H1 (cell line): ENCODE measurements around the gene PACS1. TPM values are rescaled to one million over a fixed set of nuclear protein-coding genes. Genes with fewer than 3 reads are reported as not detected.

Experiments
- CTCF ChIA-PET: fragments of 300-600 bp; sonication (Branson Sonifier 250); formaldehyde crosslinking; loops from one replicate; lab custom pipeline; 2021; ENCODE audit not compliant: partially characterized antibody; lab: Charles Lee
- POLR2A ChIA-PET: fragments of 300-600 bp; sonication (Branson Sonifier 250); formaldehyde crosslinking; loops from one replicate; lab custom pipeline; 2021; ENCODE audit warnings: inconsistent platforms; ENCODE audit not compliant: partially characterized antibody; lab: Charles Lee
- DNase-seq, 2 experiments: peaks; one replicate each; pipeline versions ENCODE4 v3.0.0 to v3.0.0-alpha.2; 2010 to 2022; ENCODE audit warnings: low spot score in 2 of 2, low read depth in 1 of 2, mixed read lengths in 1 of 2
- FAIRE-seq: peaks from 2 replicates; lab custom pipeline; 2011; peaks lifted over from hg19 to GRCh38; lab: Jason Lieb, UNC
- H2AFZ ChIP-seq: 2 replicates; pipeline ENCODE4 v1.8.1; 2012; ENCODE audit warnings: low read length, inconsistent platforms
- H2AK5ac ChIP-seq: 2 replicates; pipeline ENCODE4 v1.6.1; 2013; ENCODE audit warnings: low read depth, low read length
- H2BK120ac ChIP-seq: replicated peaks from 2 replicates; pipeline ENCODE3; 2013; ENCODE audit warnings: low read depth, low read length, inconsistent platforms
- H2BK12ac ChIP-seq: 2 replicates; pipeline ENCODE4 v1.6.1; 2013; ENCODE audit warnings: low read depth, low read length
- H2BK15ac ChIP-seq: 2 replicates; pipeline ENCODE4 v1.6.1; 2013; ENCODE audit warnings: low read length
- H2BK20ac ChIP-seq: 2 replicates; pipeline ENCODE4 v1.6.1; 2013; ENCODE audit warnings: low read length
- H2BK5ac ChIP-seq: 2 replicates; pipeline ENCODE4 v1.6.1; 2013; ENCODE audit warnings: low read depth, low read length
- H3K14ac ChIP-seq: 2 replicates; pipeline ENCODE4 v1.6.1; 2013; ENCODE audit warnings: inconsistent platforms; ENCODE audit not compliant: insufficient read length
- H3K18ac ChIP-seq: 2 replicates; pipeline ENCODE4 v1.6.1; 2013; ENCODE audit warnings: low read length; ENCODE audit errors: extremely low read depth
- H3K23ac ChIP-seq: 2 replicates; pipeline ENCODE4 v1.6.1; 2013; ENCODE audit warnings: inconsistent platforms; ENCODE audit not compliant: insufficient read length
- H3K23me2 ChIP-seq: 2 replicates; pipeline ENCODE4 v1.6.1; 2013; ENCODE audit warnings: low read depth, low read length
- H3K27ac ChIP-seq: 2 replicates; pipeline ENCODE4 v1.6.1; 2011; ENCODE audit warnings: low read depth, low read length, inconsistent platforms
- H3K27me3 ChIP-seq, 4 experiments: replicated peaks in 1 of 4; 1 replicate in 1 of 4; 2 replicates in 3 of 4; pipeline versions ENCODE4 v1.6.1 to v1.8.1; 2011 to 2013; ENCODE audit warnings: low read length in 3 of 4, mild to moderate bottlenecking in 3 of 4, inconsistent platforms in 2 of 4, mixed read lengths in 2 of 4, moderate library complexity in 1 of 4; ENCODE audit not compliant: control insufficient read depth in 3 of 4, insufficient read depth in 3 of 4; ENCODE audit errors: extremely low read depth in 1 of 4
- H3K36me3 ChIP-seq, 4 experiments: 2 replicates each; pipeline versions ENCODE4 v1.6.1 to v1.8.1; 2011 to 2013; ENCODE audit warnings: mild to moderate bottlenecking in 4 of 4, low read length in 3 of 4, moderate library complexity in 2 of 4, control low read depth in 1 of 4, inconsistent platforms in 1 of 4; ENCODE audit not compliant: insufficient read depth in 4 of 4, control insufficient read depth in 2 of 4
- H3K4ac ChIP-seq: replicated peaks from 2 replicates; pipeline ENCODE3; 2013; ENCODE audit warnings: low read length, low read depth, mixed read lengths, inconsistent platforms; ENCODE audit not compliant: insufficient read length
- H3K4me1 ChIP-seq, 4 experiments: replicated peaks in 1 of 4; 1 replicate in 1 of 4; 2 replicates in 3 of 4; pipeline versions ENCODE4 v1.6.1 to v1.8.1; 2011 to 2013; ENCODE audit warnings: low read length in 3 of 4, inconsistent platforms in 2 of 4, mixed read lengths in 1 of 4; ENCODE audit not compliant: insufficient read depth in 4 of 4, control insufficient read depth in 3 of 4
- H3K4me2 ChIP-seq, 2 experiments: 2 replicates each; pipeline versions ENCODE4 v1.6.1 to v1.8.1; 2011 to 2013; ENCODE audit warnings: low read depth in 2 of 2, low read length in 2 of 2, control low read depth in 1 of 2, inconsistent platforms in 1 of 2, mild to moderate bottlenecking in 1 of 2; ENCODE audit not compliant: insufficient read depth in 1 of 2
- H3K4me3 ChIP-seq, 4 experiments: fragments of 200-600, 300-600 bp in 1 of 4; sonication (generic), shearing (Covaris generic), sonication (Bioruptor Twin) in 1 of 4; 2 replicates each; pipeline versions ENCODE4 v1.5.1 to v1.8.1; 2011 to 2016; ENCODE audit warnings: low read length in 4 of 4, low read depth in 3 of 4, control low read depth in 2 of 4, inconsistent platforms in 2 of 4, mild to moderate bottlenecking in 2 of 4, mixed read lengths in 1 of 4, moderate library complexity in 1 of 4; ENCODE audit not compliant: insufficient read depth in 2 of 4; ENCODE audit errors: extremely low read depth in 1 of 4
- H3K56ac ChIP-seq: replicated peaks from 2 replicates; pipeline ENCODE3; 2013; ENCODE audit warnings: low read depth, mild to moderate bottlenecking, mixed read lengths, low read length, inconsistent platforms; ENCODE audit not compliant: insufficient read length
- H3K79me1 ChIP-seq: 2 replicates; pipeline ENCODE4 v1.6.1; 2013; ENCODE audit warnings: low read depth, low read length, control low read depth
- H3K79me2 ChIP-seq, 2 experiments: 2 replicates each; pipeline versions ENCODE4 v1.6.1 to v1.8.1; 2012 to 2013; ENCODE audit warnings: low read length in 2 of 2, mild to moderate bottlenecking in 2 of 2, inconsistent platforms in 1 of 2; ENCODE audit not compliant: insufficient read depth in 2 of 2, control insufficient read depth in 1 of 2
- H3K9ac ChIP-seq, 4 experiments: replicated peaks in 1 of 4; 1 replicate in 1 of 4; 2 replicates in 3 of 4; pipeline versions ENCODE4 v1.6.1 to v1.8.1; 2011 to 2013; ENCODE audit warnings: low read depth in 3 of 4, low read length in 3 of 4, control low read depth in 2 of 4, mild to moderate bottlenecking in 2 of 4, moderate library complexity in 2 of 4, inconsistent platforms in 1 of 4; ENCODE audit errors: extremely low read depth in 1 of 4
- H3K9me3 ChIP-seq, 2 experiments: 2 replicates each; pipeline versions ENCODE4 v1.6.1 to v1.8.1; 2012 to 2013; ENCODE audit warnings: mild to moderate bottlenecking in 2 of 2, moderate library complexity in 2 of 2, control low read depth in 1 of 2, inconsistent platforms in 1 of 2, low read depth in 1 of 2, low read length in 1 of 2, mixed read lengths in 1 of 2; ENCODE audit not compliant: insufficient read depth in 2 of 2
- H4K20me1 ChIP-seq, 2 experiments: replicated peaks in 1 of 2; 2 replicates each; pipeline versions ENCODE3 to v1.8.1; 2011 to 2013; ENCODE audit warnings: inconsistent platforms in 2 of 2, low read length in 2 of 2, mild to moderate bottlenecking in 1 of 2; ENCODE audit not compliant: insufficient read depth in 2 of 2, control insufficient read depth in 1 of 2
- H4K5ac ChIP-seq: 2 replicates; pipeline ENCODE4 v1.6.1; 2013; ENCODE audit warnings: low read length, low read depth, mixed read lengths, inconsistent platforms; ENCODE audit not compliant: insufficient read length
- H4K8ac ChIP-seq: 2 replicates; pipeline ENCODE4 v1.8.0; 2013; ENCODE audit warnings: mild to moderate bottlenecking, moderate library complexity, low read length, inconsistent platforms; ENCODE audit not compliant: insufficient read depth; ENCODE audit errors: extremely low read depth
- H4K91ac ChIP-seq: replicated peaks from 2 replicates; pipeline ENCODE3; 2013; ENCODE audit warnings: low read length, mixed read lengths, inconsistent platforms; ENCODE audit not compliant: insufficient read length
- CTBP2 ChIP-seq: IDR thresholded peaks from 2 replicates; pipeline ENCODE4 v1.7.0; 2011; ENCODE audit warnings: borderline replicate concordance, mild to moderate bottlenecking, moderate library complexity, mixed read lengths, low read length; ENCODE audit not compliant: insufficient read depth, insufficient read length
- KDM4A ChIP-seq: IDR thresholded peaks from one replicate; pipeline ENCODE4 v1.7.1; 2012; ENCODE audit warnings: low read depth, mild to moderate bottlenecking, moderate library complexity, low read length, inconsistent platforms; ENCODE audit not compliant: severe bottlenecking
- MAFK ChIP-seq: IDR thresholded peaks from 2 replicates; pipeline ENCODE4 v1.6.1; 2012; ENCODE audit warnings: low read depth, mild to moderate bottlenecking, improper control_type of control experiment, low read length
- WGBS, 2 experiments: shearing (Covaris generic) in 1 of 2; methylation state at CpG; one replicate each; pipeline versions ENCODE4 v1.1.6 to v1.1.7; 2013 to 2015; ENCODE audit warnings: low lambda C conversion rate in 2 of 2, mixed read lengths in 2 of 2, inconsistent platforms in 1 of 2, low coverage in 1 of 2, missing lambda C conversion rate in 1 of 2; ENCODE audit not compliant: insufficient replicate concordance in 2 of 2, insufficient coverage in 1 of 2, insufficient read length in 1 of 2; ENCODE audit errors: extremely low coverage in 1 of 2, missing lambda C conversion rate in 1 of 2; 5-methylcytosine and 5-hydroxymethylcytosine counted together
- polyA plus RNA-seq, 7 experiments: library from polyadenylated mRNA; depleted of rRNA in 3 of 7; stranded (reverse) in 5 of 7; unstranded in 2 of 7; fragments of >200 nt in 5 of 7; fragments of 200-250 nt in 2 of 7; gene quantifications; 1 replicate in 5 of 7; 2 replicates in 1 of 7; 4 replicates in 1 of 7; pipeline versions ENCODE4 v1.2.1 to v1.2.3, GENCODE V29; 2011 to 2013; ENCODE audit warnings: missing spikeins in 2 of 7, mixed read lengths in 2 of 7
- total RNA-seq: library from RNA; stranded (reverse); fragmentation: NEBNext Ultra II Directional; extraction: Animal tissue kit (Norgen Biotek cat#: 25700); gene quantifications from 2 replicates; pipeline ENCODE4 v1.2.1, GENCODE V29; 2021
- TF ChIP-seq, protein P1 (sequence below): IDR thresholded peaks from 2 replicates; pipeline ENCODE4 v1.6.1; 2011; ENCODE audit warnings: low read depth, mild to moderate bottlenecking, low read length; ENCODE audit not compliant: insufficient read depth

PACS1 gene
- total and polyA plus RNA-seq, 2 of the 8 experiments (the other 6 are each of a cell fraction or from before 2014, with no cell fraction given): 11.5 to 36.0 TPM

DNA sequence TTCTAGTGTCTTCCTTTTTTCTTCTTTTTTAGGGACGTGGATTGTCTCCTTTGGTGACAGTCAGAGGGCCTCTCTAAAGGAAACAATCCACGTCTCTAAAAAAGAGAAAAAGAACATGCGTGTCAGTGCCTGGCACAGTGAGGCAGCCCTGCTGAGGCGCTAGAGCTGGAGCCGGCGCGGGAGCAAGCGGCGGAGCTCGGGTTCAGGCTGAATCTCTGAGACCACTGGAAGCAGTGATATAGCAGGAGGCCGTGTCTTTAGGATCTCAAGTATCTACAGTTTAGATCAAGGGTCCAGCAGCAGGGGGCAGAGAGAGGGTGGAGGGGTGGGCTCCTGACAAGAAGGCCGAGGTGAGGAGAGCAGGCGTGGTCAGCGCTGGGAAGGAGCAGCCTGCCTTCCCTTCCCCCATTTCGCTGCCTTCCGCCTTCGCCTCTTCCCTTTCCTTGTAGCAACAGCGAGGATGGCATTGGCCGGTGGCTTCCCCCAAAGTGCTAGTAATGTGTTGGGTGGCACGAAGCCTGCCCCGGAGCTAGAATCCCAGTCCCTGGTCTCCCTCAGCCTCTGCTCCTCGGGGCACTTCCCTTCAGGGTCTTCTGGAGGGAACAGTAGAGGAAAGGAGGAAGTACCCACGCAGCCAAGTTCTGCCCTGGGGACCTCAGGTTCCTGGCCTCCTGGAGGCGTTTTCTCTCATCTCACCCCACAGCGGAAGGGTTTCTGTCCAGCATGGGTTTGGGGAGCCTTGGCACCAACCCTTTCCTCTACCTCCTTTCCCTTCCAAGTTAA is 170.1 kb downstream of the PACS1 start:
- POLR2A ChIA-PET: interaction anchor here (0.6 to 2.1 kb wide), 4 partner anchors 10 to 23 kb away, joined by 3 to 7 read pairs (median 4); no protein-coding TSS in a partner anchor
- Histone ChIP-seq H4K20me1 (peaks cover 0 to 4% of the 10 kb centered on the region in 2 experiments), H3K23me2 (no peaks in the 10 kb centered on the region), H3K9me3 (no peaks in the 10 kb centered on the region), H2BK120ac (no peak overlapping the region), H4K91ac (no peak overlapping the region), H3K18ac (no peak overlapping the region), H3K27me3 (no peaks in the 10 kb centered on the region), H3K79me2 (no peaks in the 10 kb centered on the region), H4K8ac (no peak overlapping the region), H2BK5ac (no peak overlapping the region), H4K5ac (no peak overlapping the region), H2BK15ac (no peak overlapping the region), H3K4me3 (no peak overlapping the region), H3K56ac (no peak overlapping the region), H3K79me1 (no peaks in the 10 kb centered on the region), H2BK12ac (no peak overlapping the region), H3K27ac (no peak overlapping the region), H2AK5ac (no peak overlapping the region), H3K23ac (no peak overlapping the region), H3K9ac (no peak overlapping the region; a peak in 2 of 7 replicates), H3K4me1 (no peaks in the 10 kb centered on the region), H3K14ac (no peak overlapping the region), H2AFZ (no peak overlapping the region), H3K4me2 (no peak overlapping the region), H2BK20ac (no peak overlapping the region), H3K4ac (no peak overlapping the region), H3K36me3 (peaks cover 0 to 10% (median 2%) of the 10 kb centered on the region in 4 experiments; a peak in 3 of 8 replicates)
- CTCF ChIA-PET: interaction anchor here (0.6 to 12.4 kb wide), 7 partner anchors 8 to 1403 kb away, joined by 3 to 123 read pairs (median 7); no protein-coding TSS in a partner anchor
- DNase-seq (no peak), FAIRE-seq (no peak)
- 89% methylated on average over 24 of the region's 25 CpGs; no CpG with 5 or more reads in 1 of the 2 experiments for WGBS, 2 experiments
- TF ChIP-seq MAFK (no peak), KDM4A (no peak), CTBP2 (no peak)
- TF ChIP-seq, protein P1, sequence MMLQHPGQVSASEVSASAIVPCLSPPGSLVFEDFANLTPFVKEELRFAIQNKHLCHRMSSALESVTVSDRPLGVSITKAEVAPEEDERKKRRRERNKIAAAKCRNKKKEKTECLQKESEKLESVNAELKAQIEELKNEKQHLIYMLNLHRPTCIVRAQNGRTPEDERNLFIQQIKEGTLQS: no peak
